ENCODE results near the gene PPP2R2C.

Gene PPP2R2C

DNA sequence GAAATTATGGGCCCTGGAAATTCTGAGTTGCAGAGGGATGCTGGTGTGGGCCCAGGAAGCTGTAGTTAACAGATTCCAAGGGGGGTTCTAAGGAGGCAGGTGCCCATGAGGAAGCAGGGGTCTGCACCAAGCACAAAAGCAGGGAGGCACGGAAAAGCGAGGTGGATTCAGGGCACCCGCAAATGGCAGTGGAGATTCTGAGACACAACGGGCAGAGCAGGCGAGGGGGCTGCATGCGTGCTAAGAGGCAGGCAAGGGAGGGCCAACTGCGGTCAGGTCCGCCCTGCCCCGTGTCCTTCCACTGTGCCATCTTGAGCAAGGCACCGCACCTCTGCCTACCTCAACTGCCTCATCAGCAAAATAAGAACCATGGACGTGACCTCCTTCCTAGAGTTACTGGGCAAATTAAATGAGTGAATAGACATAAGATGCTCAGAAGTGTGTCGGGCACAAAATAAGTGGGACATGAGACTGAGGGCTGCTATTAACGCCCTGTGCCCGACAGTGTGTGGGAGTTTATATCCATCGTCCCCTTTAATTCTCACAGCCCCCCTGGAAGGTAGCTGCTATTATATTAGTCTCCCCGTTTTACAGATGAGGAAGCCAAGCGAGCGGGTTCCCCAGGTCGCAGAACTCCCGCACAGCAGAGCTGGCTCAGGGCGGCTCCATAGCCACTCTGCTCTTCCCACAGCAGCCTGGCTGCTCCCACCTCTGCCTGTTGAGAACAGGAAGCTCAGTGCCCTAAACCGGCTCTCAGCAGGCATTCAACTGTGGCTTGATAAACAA, 67.6 kb downstream of the PPP2R2C start:
- no peak for DNase-seq (ENCODE audit: low read depth)
- TF ChIP-seq, protein P1, sequence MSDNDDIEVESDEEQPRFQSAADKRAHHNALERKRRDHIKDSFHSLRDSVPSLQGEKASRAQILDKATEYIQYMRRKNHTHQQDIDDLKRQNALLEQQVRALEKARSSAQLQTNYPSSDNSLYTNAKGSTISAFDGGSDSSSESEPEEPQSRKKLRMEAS (IDR thresholded peaks at IDR 0.05; ENCODE audit: low read depth, low read length), result no peak
- TF ChIP-seq MYC (IDR thresholded peaks at IDR 0.05; ENCODE audit: low read depth, low read length), result no peak
- TF ChIP-seq, protein P2, sequence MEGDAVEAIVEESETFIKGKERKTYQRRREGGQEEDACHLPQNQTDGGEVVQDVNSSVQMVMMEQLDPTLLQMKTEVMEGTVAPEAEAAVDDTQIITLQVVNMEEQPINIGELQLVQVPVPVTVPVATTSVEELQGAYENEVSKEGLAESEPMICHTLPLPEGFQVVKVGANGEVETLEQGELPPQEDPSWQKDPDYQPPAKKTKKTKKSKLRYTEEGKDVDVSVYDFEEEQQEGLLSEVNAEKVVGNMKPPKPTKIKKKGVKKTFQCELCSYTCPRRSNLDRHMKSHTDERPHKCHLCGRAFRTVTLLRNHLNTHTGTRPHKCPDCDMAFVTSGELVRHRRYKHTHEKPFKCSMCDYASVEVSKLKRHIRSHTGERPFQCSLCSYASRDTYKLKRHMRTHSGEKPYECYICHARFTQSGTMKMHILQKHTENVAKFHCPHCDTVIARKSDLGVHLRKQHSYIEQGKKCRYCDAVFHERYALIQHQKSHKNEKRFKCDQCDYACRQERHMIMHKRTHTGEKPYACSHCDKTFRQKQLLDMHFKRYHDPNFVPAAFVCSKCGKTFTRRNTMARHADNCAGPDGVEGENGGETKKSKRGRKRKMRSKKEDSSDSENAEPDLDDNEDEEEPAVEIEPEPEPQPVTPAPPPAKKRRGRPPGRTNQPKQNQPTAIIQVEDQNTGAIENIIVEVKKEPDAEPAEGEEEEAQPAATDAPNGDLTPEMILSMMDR (IDR thresholded peaks at IDR 0.05; ENCODE audit: low read depth, low read length), result no peak
- TF ChIP-seq POLR2A (IDR thresholded peaks at IDR 0.05; ENCODE audit: extremely low read depth, insufficient read length), result no peak
- no peak overlapping the region for H3K4me3 ChIP-seq (ENCODE audit: low read depth, low read length)

DNA sequence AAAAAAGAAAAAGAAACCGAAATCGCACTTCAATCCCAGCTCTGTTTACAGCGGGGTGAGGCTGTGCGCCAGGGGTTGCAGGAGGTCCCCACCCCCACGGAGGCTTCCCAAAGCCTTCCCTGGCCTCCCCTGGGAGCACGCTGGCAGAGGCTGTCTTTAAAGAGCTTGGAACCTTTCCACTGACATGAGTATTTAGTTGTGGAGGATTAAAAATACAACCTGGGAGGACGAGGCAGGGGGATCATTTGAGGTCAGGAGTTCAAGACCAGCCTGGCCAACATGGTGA, 69.1 kb downstream of the PPP2R2C start:
- no peak for DNase-seq (ENCODE audit: low read depth)
- TF ChIP-seq, protein P1 (IDR thresholded peaks at IDR 0.05; ENCODE audit: low read depth, low read length), result no peak
- no peak for TF ChIP-seq POLR2A (IDR thresholded peaks at IDR 0.05; ENCODE audit: extremely low read depth, insufficient read length)
- no peak for TF ChIP-seq MYC (IDR thresholded peaks at IDR 0.05; ENCODE audit: low read depth, low read length)
- TF ChIP-seq, protein P2 (IDR thresholded peaks at IDR 0.05; ENCODE audit: low read depth, low read length), result no peak
- no peak overlapping the region for H3K4me3 ChIP-seq (ENCODE audit: low read depth, low read length)

DNA sequence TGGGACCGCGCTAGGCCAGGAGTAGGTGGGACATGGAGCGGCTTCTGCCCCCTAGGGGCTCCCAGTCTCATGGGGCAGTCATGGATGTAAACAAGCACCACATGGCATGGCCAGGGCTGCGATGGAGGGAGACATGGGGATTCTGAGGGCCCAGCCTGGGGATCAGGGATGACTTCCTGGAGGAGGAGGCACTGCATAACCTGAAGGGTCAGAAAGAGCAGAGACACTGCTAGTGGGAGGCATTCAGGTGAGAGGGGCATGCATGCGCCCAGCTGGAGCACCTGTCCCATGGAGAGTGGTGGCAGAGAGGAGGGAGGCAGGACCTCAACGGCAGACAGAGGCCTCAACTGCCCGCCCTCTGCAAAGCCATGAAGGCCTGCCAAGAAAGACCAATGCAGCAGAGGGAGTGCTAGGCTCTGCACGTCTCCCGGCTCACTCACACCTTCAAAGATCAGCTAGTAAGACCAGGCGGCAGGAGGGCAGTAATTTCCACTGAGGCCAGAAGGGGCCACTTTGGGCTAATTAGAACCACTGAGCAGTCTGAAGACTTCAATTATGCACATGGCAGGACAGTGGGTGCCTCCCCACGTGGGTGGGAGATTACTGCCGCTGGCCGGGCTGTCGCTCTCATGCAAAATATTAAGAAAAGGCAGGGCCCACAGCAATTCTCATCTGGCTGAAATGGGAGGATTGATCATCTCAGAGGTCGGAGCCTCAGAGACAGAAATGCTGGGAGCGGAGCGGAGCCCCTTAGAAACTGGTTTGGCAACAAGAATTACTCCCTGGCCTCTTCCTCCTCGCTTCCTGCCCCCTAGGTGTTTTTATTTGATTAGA, 69.6 kb downstream of the PPP2R2C start:
- DNase-seq (ENCODE audit: low read depth), result peak; percentile 25
- TF ChIP-seq, protein P2 (IDR thresholded peaks at IDR 0.05; ENCODE audit: low read depth, low read length), result no peak
- TF ChIP-seq, protein P1 (IDR thresholded peaks at IDR 0.05; ENCODE audit: low read depth, low read length), result no peak
- TF ChIP-seq POLR2A (IDR thresholded peaks at IDR 0.05; ENCODE audit: extremely low read depth, insufficient read length), result no peak
- TF ChIP-seq MYC (IDR thresholded peaks at IDR 0.05; ENCODE audit: low read depth, low read length), result no peak
- H3K4me3 ChIP-seq (ENCODE audit: low read depth, low read length), result no peak overlapping the region

DNA sequence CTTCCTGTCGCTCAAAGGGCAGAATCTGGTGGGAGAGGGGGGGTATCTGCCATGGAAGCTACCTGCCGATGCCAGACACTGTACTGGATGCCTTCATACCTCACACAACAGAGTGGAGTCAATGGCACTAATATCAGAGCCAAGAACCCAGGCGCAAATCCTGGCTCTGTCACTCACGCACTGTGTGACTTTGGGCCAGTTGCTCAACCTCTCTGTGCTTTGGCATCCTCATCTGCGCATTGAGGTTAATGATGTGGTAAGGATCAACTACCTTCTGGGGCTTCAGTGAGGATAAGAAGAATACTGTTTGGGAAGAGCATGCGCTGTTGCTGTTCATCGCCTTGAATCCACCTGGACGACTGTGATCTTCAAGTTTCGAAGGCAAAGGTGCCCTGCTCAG, 70.6 kb downstream of the PPP2R2C start:
- no peak for TF ChIP-seq MYC (IDR thresholded peaks at IDR 0.05; ENCODE audit: low read depth, low read length)
- no peak for TF ChIP-seq POLR2A (IDR thresholded peaks at IDR 0.05; ENCODE audit: extremely low read depth, insufficient read length)
- TF ChIP-seq, protein P2 (IDR thresholded peaks at IDR 0.05; ENCODE audit: low read depth, low read length), result no peak
- TF ChIP-seq, protein P1 (IDR thresholded peaks at IDR 0.05; ENCODE audit: low read depth, low read length), result no peak
- no peak for DNase-seq (ENCODE audit: low read depth)
- H3K4me3 ChIP-seq (ENCODE audit: low read depth, low read length), result no peak overlapping the region

DNA sequence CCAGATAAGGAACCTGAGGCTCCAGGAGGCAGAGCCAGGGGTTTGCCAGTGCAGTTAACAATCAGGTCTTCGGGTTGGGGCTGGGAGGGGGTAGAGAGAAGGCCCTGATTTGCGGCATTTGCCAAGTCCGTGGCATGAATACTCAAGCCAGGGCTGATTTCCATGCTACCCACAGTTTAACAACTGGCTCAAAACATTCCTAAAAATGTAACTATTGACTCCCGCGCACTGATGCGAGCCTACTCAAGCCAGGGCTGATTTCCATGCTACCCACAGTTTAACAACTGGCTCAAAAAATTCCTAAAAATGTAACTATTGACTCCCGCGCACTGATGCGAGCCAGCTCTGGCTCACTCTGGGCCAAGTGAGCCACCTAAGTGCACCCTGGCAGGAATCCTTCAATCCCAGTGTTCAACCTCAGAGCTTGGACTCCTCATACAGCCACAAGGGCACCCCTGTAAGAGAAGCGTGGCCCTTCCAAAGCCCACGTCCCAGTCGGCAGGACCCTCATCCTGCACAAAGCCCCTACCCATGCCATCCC, 75.6 kb downstream of the PPP2R2C start:
- no peak for DNase-seq (ENCODE audit: low read depth)
- TF ChIP-seq, protein P1 (IDR thresholded peaks at IDR 0.05; ENCODE audit: low read depth, low read length), result no peak
- TF ChIP-seq MYC (IDR thresholded peaks at IDR 0.05; ENCODE audit: low read depth, low read length), result no peak
- no peak for TF ChIP-seq POLR2A (IDR thresholded peaks at IDR 0.05; ENCODE audit: extremely low read depth, insufficient read length)
- TF ChIP-seq, protein P2 (IDR thresholded peaks at IDR 0.05; ENCODE audit: low read depth, low read length), result no peak
- H3K4me3 ChIP-seq (ENCODE audit: low read depth, low read length), result no peak overlapping the region

All from NB4 (cell line).